ENCODE results near the gene NEUROD2.

DNA sequence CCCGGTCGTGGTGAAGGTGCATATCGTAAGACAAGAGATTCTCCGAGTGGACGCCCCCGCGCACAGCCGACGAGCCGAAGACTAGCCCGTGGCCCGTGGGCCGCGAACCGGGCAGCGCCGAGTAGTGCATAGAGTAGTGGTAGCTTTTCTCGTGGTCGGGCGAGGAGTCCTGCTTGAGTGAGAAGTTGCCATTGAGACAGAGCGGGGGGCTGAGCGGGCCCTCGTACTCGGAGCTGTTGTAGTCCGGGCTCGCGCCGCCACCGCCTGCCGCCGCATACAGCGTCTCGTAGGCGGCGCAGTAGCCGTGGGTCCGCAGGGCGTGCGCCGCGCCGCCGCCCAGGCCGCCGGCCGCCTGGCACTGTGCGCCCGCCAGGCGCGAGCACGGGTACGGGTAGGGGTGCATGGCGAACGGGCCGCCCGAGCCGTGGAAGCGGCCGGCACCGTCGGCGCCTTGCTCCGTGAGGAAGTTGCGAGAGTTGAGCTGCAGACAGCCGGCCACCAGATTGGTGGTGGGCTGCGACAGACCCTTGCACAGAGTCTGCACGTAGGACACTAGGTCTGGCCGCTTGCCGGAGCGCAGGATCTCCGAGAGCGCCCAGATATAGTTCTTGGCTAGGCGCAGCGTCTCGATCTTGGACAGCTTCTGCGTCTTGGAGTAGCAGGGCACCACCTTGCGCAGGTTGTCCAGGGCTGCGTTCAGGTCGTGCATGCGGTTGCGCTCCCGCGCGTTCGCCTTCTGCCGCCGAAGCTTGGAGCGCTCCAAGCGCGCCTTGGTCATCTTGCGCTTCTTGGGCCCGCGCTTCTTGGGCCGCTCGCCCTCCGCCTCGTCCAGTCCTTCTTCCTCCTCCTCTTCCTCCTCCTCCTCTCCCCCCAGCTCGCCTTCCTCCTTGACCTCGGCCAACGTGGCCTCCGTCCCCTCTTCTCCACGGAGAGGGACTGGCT, 2.0 kb downstream of the NEUROD2 start:
- TF ChIP-seq POLR2A (IDR thresholded peaks at IDR 0.05; ENCODE audit: low read depth, low read length) (no peak), RCOR1 (conservative IDR thresholded peaks at IDR 0.05; ENCODE audit: low read depth, low read length) (no peak), ZBTB4 (CRISPR knock-in tag; IDR thresholded peaks at IDR 0.05) (no peak), REST (IDR thresholded peaks at IDR 0.05; ENCODE audit: low read depth, low read length) (no peak), HDAC6 (IDR thresholded peaks at IDR 0.05; ENCODE audit: unreplicated experiment) (peak; percentile 98), CUX1 (IDR thresholded peaks at IDR 0.05; ENCODE audit: insufficient replicate concordance, low read depth, low read length) (no peak), MYC (IDR thresholded peaks at IDR 0.05; ENCODE audit: insufficient read depth, insufficient read length, insufficient replicate concordance, low read length, severe bottlenecking) (no peak), HCFC1 (IDR thresholded peaks at IDR 0.05; ENCODE audit: low read length) (no peak), PAX5 (IDR thresholded peaks at IDR 0.05; ENCODE audit: borderline replicate concordance, low read depth, low read length) (no peak), TAF1 (IDR thresholded peaks at IDR 0.05; ENCODE audit: borderline replicate concordance, low read depth, low read length) (no peak), EZH2 (IDR thresholded peaks at IDR 0.05; ENCODE audit: borderline replicate concordance, control insufficient read depth, low read depth, low read length) (0 out of 2 replicates have a peak, but pooled peaks have one; percentile 93), TCF7 (IDR thresholded peaks at IDR 0.05; ENCODE audit: borderline replicate concordance) (no peak)
- TF ChIP-seq, protein P1, sequence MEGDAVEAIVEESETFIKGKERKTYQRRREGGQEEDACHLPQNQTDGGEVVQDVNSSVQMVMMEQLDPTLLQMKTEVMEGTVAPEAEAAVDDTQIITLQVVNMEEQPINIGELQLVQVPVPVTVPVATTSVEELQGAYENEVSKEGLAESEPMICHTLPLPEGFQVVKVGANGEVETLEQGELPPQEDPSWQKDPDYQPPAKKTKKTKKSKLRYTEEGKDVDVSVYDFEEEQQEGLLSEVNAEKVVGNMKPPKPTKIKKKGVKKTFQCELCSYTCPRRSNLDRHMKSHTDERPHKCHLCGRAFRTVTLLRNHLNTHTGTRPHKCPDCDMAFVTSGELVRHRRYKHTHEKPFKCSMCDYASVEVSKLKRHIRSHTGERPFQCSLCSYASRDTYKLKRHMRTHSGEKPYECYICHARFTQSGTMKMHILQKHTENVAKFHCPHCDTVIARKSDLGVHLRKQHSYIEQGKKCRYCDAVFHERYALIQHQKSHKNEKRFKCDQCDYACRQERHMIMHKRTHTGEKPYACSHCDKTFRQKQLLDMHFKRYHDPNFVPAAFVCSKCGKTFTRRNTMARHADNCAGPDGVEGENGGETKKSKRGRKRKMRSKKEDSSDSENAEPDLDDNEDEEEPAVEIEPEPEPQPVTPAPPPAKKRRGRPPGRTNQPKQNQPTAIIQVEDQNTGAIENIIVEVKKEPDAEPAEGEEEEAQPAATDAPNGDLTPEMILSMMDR (IDR thresholded peaks at IDR 0.05 in 2 of 3, conservative IDR thresholded peaks at IDR 0.05 in 1 of 3; ENCODE audit: control insufficient read depth in 2 of 3, extremely low read depth in 1 of 3, insufficient read depth in 1 of 3, low read depth in 3 of 3, low read length in 3 of 3): no peak

Measured in GM12878 (cell line).